Measurements from ENCODE around the gene TINCR.

DNA sequence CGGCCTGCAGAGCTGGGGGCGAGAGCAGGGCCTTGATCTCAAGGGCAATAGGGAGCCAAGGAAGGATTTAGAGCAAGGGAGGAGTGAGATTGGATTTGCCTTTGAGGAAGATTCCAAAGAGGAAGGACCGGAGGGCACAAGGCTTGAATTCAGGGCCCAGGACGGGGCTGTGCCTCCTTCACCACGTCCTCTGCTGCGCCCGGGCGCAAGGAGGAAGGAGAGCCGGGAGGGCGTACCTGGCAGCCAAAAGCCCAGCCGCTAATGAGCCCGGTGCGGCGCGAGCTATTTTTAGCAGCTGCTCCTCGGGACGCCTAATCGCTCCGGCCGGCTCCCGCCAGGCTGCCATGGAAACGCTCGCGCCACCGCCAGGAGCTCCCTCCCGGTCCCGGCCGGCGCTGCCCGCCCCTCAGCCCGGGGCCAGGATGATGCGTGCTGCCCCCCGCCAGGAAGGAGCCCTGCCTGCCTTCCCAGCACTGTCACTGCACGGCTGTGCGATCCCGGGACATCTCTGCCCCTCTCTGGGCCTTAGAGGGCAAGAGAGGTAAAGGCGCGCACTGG, 31.3 kb downstream of the TINCR start:
- no peak for TF ChIP-seq FOXP2 (optimal IDR thresholded peaks at IDR 0.05; ENCODE audit: borderline replicate concordance, extremely low read depth, extremely low read length, insufficient read depth)
- no peak for TF ChIP-seq TAF1 (IDR thresholded peaks at IDR 0.05; ENCODE audit: borderline replicate concordance, insufficient read depth, low read length)
- TF ChIP-seq, protein P1, sequence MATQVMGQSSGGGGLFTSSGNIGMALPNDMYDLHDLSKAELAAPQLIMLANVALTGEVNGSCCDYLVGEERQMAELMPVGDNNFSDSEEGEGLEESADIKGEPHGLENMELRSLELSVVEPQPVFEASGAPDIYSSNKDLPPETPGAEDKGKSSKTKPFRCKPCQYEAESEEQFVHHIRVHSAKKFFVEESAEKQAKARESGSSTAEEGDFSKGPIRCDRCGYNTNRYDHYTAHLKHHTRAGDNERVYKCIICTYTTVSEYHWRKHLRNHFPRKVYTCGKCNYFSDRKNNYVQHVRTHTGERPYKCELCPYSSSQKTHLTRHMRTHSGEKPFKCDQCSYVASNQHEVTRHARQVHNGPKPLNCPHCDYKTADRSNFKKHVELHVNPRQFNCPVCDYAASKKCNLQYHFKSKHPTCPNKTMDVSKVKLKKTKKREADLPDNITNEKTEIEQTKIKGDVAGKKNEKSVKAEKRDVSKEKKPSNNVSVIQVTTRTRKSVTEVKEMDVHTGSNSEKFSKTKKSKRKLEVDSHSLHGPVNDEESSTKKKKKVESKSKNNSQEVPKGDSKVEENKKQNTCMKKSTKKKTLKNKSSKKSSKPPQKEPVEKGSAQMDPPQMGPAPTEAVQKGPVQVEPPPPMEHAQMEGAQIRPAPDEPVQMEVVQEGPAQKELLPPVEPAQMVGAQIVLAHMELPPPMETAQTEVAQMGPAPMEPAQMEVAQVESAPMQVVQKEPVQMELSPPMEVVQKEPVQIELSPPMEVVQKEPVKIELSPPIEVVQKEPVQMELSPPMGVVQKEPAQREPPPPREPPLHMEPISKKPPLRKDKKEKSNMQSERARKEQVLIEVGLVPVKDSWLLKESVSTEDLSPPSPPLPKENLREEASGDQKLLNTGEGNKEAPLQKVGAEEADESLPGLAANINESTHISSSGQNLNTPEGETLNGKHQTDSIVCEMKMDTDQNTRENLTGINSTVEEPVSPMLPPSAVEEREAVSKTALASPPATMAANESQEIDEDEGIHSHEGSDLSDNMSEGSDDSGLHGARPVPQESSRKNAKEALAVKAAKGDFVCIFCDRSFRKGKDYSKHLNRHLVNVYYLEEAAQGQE (IDR thresholded peaks at IDR 0.05; ENCODE audit: insufficient read depth in 1 of 2, low read depth in 2 of 2, low read length in 2 of 2) = no peak
- TF ChIP-seq POLR2AphosphoS5 (IDR thresholded peaks at IDR 0.05; ENCODE audit: low read depth, low read length) = no peak
- no peak for TF ChIP-seq SIN3A (IDR thresholded peaks at IDR 0.05; ENCODE audit: borderline replicate concordance, insufficient read depth, low read length)
